HG02678 (cell line): Measurements from ENCODE around the gene FUT3.

Experiments used
- ATAC-seq: cut with Tn5 transposase; IDR thresholded peaks from one replicate; pipeline ENCODE4 v1.9.1; 2021; ENCODE audit warnings: mild to moderate bottlenecking, moderate library complexity; ENCODE audit not compliant: unreplicated experiment

Gene FUT3

DNA sequence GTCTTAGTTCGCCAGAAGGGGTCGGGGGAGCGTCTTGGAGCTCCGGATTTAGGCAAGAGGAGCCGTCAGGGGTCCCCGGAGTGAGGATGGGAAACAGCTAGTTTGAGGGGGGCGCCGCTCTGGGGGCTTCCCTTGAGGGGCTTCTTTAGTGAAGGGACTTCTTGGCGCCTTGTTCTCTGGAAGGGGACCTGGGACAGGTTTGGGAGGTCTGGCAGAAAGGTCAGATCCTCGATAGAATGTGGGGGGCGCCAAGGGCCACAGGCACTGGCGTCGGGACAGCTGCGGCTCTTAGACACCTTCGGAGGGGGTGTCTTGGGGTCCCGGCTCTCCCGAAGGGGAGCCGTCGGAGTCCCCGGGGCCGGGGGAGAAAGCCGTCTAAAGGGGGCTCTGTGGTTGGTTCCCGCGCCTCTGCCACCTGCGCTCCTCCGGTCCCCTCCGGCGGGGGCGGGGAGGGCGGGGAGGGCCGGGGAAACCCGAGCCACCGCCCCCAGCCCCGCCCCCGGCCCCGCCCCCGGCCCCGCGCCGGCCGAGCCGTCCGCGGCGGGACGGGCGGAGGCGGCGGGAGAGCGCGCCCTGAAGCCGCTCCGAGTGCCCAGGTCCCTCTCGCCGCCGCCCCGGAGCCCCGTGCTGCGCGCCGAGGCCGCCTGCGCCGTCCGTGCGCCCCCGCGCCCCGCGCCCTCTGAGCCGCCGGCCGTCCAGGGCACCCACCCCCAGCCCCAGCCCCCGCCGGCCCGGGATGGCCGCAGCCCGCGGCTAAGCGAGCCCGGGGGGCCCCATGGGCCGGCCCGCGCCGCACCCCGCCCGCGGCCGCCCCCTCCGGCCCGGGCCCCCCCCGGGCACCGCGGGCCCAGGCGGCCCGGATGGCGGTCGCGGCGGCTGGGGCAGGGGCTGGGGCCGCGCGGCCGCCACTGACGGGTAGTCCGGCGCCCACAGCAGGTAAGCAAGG, 46.5 kb downstream of the FUT3 start, which contains the start of gene NRTN:
NRTN (plus strand) TSS at position 552 of the 946 bp plus-strand sequence. CDS start 19,099 bp downstream, outside the sequence.
- no peak for ATAC-seq

DNA sequence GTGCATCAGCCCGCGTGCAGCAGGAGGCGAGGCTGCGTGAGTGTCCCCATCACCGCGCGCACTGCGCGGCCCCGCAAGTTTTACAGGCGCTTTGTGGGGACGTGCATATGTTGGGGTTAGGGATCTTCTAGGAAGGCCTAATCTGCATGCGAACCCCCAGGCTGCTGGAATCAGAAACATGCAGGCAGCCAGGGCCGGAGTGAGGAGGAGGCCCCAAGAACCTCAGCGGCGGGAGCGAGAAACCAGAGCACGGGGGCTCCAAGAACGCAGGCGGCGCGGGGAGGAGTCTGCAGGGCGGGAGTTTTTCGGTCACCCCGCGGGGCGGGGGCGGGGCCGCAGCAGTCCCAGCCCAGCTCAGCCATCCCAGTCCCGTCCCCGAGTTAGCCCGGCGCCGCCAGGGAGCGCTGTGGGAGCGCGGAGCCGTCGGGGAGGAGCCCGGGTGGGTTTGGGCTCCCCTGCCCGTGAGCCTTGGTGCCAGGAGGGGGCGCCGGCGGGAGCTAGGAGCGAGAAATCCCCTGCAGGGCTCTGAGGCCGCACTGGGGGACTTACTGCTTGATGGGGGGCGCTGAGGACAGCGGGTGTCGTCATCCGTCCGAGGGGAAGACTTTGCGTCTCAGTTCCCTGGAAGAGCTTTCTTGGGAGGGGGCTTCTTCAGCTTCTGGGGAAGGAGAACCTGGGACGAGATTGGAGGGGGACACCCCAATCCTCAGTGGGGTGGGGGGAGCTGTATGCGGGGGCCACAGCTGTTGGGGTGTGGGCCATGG, 47.3 kb downstream of the FUT3 start:
- peak; percentile 80 for ATAC-seq

DNA sequence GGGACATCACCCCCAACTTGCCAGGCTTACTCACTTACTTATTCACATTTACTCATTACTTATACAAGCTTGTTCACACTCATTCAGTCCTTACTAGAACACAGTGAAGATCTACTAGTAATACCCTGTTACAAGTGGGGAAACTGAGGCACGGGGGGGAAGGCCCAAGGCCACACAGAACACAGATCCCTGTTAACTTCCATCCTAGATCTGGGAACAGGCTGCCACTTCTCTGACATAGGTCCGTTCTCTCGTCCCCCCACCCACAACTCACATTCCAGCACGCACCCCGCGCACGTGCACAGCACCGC, 47.9 kb downstream of the FUT3 start:
- ATAC-seq: no peak

DNA sequence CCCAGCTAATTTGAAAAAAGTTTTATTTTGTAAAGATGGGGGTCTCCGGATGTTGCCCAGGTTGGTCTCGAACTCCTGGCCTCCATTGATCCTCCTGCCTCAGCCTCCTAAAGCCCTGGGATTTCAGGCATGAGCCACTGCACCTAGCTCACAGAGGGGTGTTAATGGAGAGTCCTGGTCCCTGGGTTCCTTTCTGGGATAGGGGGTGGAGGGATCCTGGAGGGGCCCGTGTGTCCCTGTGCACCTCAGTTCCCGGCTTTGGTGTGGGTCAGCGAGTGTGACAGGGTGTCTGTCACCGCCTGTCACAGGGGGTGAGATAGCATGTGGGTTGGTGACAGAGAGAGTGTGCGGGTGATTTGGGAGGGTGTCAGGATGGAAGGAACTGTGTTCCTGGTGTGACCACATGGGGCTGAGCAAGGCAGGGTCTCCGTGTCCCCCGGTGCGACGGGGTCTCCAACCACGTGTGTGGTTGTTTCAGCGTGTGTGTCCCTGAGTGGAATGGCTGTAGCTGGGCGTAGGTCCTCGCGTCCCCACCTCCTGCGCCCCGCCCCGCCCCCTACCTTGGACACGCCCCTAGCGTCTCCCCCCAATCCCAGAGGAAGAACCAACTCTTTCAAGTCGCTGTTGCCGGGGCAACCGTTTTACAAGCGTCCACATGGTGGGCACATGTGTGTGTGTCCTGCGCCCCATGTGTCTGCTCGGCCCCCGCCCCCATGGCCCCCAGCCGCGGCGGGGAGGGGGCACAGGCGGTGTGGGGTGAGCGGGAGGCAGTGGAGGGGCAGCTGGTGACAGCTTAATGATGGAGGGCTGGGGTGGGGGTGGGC, 49.2 kb downstream of the FUT3 start:
- ATAC-seq: no peak

DNA sequence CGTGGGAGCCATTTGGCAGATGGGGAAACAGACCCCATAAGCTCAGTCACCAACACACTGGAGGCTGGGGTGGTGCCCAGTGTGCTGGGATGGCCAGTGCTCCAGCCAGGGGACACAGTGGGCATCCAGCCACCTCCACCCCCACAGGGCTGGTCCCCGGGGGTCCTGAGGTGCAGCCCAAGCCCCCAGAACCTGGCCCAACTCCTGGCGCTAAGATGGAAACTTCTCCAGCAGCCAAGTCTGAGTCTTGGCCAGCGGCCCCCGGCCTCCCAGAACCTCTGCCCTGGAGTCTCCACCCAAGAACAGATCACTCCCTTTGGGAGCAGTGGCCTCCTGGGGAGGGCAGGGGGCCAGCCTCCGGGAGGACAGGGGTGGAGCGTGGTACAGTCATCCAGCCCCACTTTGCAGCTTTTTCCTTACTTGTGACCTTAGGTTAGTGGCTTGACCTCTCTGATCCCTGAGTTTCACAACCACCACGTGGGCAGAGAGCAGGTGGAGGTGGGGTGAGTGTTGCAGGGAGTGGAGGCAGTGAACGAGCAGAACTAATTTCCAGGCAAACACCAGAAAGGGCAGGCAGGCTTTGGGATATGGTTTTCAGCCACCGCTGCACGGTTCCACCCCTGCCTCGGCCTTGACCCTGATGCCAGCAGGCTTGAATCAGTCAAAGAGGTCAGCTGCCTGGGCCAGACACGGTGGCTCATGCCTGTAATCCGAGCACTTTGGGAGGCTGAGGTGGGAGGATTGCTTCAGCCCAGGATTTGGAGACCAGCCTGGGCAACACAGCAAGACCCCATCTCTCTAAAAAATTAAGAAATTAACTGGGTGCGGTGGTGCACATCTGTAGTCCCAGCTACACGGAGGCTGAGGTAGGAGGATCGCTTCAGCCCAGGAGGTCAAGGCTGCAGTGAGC, 50.6 kb downstream of the FUT3 start:
- ATAC-seq: no peak

DNA sequence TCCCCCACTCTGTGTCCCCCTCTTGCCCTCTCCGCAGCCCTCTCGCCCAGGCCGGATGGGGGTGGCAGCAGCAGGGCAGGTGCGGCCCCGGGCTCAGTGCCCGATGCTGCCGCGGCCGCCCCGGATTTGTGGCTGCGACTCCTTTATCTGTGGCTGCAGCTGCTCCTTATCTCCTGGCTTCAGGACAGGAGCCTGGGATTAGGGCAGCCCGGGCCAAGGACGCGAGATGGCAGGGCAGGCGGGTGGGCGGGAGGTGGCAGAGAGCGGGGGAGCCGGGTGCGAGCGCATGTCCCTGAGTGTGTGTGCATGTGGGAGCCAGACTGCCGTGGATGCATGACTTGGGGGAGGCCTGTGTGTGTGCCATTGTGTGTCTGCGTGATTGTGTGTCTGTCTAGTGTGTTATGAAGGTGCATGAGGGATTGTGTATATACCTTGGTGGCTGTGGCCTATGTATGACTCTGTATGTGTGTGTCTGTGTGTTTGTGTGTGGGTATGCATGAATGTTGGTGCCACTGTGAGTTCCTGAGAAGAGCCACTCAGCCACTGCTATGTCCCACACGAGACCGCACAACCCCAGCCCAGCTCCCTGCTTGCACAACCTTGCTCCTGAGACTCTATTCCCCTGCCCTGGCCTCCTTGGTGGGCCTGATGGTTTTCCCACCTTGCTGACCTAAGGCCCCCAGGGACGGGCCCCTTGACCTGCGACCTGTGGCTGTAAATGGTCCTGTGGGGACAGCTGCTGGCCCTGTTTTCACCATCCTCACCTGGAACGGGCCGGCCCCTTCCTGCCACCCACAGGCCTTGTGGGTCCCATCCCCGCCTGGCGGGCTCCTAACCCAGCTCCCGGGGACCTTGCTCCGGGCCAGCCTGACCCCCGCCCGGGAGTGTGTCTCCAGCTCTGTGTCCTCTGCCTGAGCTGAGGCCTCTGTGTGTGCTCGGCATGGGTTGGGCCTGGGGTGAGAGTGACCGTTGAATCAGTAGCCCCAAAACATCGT, 51.7 kb downstream of the FUT3 start:
- ATAC-seq: no peak

DNA sequence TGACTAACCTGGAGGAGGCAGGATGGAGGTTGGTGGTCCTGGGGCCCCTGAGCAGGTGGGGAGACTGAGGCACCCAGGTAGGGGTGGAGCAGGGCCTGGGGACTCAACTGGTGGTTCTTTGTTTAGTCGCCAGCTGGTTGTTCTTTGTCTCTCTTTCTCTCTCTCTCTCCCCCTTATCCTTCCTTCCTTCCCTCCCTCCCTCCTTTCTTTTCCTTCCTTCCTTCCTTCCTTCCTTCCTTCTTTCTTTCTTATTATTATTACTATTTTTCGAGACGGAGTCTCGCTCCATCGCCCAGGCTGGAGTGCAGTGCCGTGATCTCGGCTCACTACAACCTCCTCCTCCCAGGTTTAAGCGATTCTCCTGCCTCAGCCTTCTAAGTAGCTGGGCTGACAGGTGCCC, 53.0 kb downstream of the FUT3 start:
- ATAC-seq: no peak

DNA sequence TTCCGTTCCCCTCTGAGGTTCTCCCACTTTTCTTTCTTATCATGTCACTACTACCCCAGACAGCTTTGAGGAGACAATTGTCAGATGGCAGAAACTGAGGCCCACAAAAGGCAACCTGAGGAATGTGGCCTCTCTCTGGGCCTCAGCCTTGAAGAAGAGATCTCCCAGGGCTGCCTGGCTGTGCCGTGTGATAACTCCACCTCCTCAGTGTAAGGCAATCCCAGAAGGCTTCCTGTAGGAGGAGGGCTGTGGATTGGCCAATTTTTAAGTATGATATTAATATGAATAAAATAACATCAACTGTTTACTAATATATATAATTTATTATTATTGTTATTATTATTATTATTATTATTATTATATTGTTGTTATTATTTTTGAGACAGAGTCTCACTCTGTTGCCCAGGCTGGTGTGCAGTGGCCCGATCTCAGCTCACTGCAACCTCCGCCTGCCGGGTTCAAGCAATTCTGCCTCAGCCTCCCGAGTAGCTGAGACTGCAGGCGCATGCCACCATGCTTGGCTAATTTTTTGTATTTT, 55.8 kb downstream of the FUT3 start:
- ATAC-seq: no peak

DNA sequence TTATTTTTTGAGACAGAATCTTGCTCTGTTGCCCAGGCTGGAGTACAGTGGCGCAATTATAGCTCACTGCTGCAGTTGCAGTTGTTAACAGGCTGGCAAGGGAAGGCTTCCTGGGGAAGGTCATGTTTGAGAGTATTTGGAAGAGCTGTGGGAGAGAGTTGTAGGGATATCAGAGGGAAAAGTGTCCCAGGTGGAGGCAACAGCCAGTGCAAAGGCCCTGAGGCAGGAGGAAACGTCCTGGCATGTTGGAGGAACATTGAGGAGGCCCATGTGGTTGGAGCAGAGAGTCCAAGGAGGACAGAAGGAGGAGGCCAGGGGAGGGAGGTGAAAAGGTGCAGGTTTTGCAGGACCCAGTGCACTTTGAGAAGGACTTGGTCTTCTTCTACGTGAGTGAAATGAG, 58.1 kb downstream of the FUT3 start:
- ATAC-seq: no peak
